Measurements from ENCODE around the gene CLSTN2. TPM values are rescaled to one million over a fixed set of nuclear protein-coding genes. Genes with fewer than 3 reads are reported as not detected.

Gene CLSTN2
- total and polyA plus RNA-seq, 12 donors, result 0.67 to 17.8 (median 5.3) TPM

- 58 to 68% (median 63%) methylated on average over 2 of the region's 2 CpGs for WGBS, 4 donors
- Histone ChIP-seq H3K4me3 (no peak overlapping the region), H3K36me3 (replicated peaks in 1 of 2) (no peaks in the 10 kb centered on the region), H3K9me3 (replicated peaks in 1 of 3) (no peaks in the 10 kb centered on the region), H3K27me3 (no peaks in the 10 kb centered on the region), H3K4me1 (replicated peaks in 1 of 2) (no peaks in the 10 kb centered on the region), H3K27ac (no peak overlapping the region)
- DNase-seq, result no peak
- intact Hi-C loops (cut with DNase I), result no loop called here
- TF ChIP-seq CTCF (IDR thresholded peaks at IDR 0.05) (no peak), POLR2A (IDR thresholded peaks at IDR 0.05) (no peak)
Measured at GRCh38 chr3:140290105-140290504, 355.1 kb downstream of the CLSTN2 start.

GRCh38 chr3:140292170-140292569, 357.2 kb downstream of the CLSTN2 start:
- intact Hi-C loops (cut with DNase I), result no loop called here
- no peaks in the 10 kb centered on the region for H3K27me3 ChIP-seq

GRCh38 chr3:140292684-140293083, 357.7 kb downstream of the CLSTN2 start:
- no peaks in the 10 kb centered on the region for H3K9me3 ChIP-seq (replicated peaks in 1 of 3)
- no peak for TF ChIP-seq CTCF (IDR thresholded peaks at IDR 0.05)
- no peak for TF ChIP-seq POLR2A (IDR thresholded peaks at IDR 0.05)
- no peaks in the 10 kb centered on the region for H3K4me1 ChIP-seq (replicated peaks in 1 of 2)
- intact Hi-C loops (cut with DNase I), result no loop called here
- WGBS, 4 donors, result 52 to 77% (median 72%) methylated on average over 4 of the region's 4 CpGs
- H3K27ac ChIP-seq, result no peak overlapping the region
- H3K4me3 ChIP-seq, result no peak overlapping the region
- H3K36me3 ChIP-seq (replicated peaks in 1 of 2), result no peaks in the 10 kb centered on the region
- H3K27me3 ChIP-seq, result no peaks in the 10 kb centered on the region
- peak in 4 of 7 donors; percentile 15 to 70 (median 28) for DNase-seq

More at GRCh38 chr3:140292170-140292569, 357.2 kb downstream of the CLSTN2 start:
- 86 to 95% (median 92%) methylated on average over 2 of the region's 2 CpGs for WGBS, 4 donors
- no peak overlapping the region for H3K27ac ChIP-seq
- no peak overlapping the region for H3K4me3 ChIP-seq
- no peak for DNase-seq
- H3K9me3 ChIP-seq (replicated peaks in 1 of 3), result no peaks in the 10 kb centered on the region
- TF ChIP-seq CTCF (IDR thresholded peaks at IDR 0.05) (no peak), POLR2A (IDR thresholded peaks at IDR 0.05) (no peak)
- no peaks in the 10 kb centered on the region for H3K36me3 ChIP-seq (replicated peaks in 1 of 2)
- H3K4me1 ChIP-seq (replicated peaks in 1 of 2), result no peaks in the 10 kb centered on the region

GRCh38 chr3:140294058-140294457, 359.1 kb downstream of the CLSTN2 start:
- no peaks in the 10 kb centered on the region for H3K36me3 ChIP-seq (replicated peaks in 1 of 2)
- WGBS, 4 donors, result 74 to 82% (median 77%) methylated on average over 2 of the region's 2 CpGs
- no peaks in the 10 kb centered on the region for H3K9me3 ChIP-seq (replicated peaks in 1 of 3)
- H3K27me3 ChIP-seq, result no peaks in the 10 kb centered on the region
- TF ChIP-seq POLR2A (IDR thresholded peaks at IDR 0.05), result no peak
- intact Hi-C loops (cut with DNase I), result no loop called here
- no peak overlapping the region for H3K27ac ChIP-seq
- H3K4me3 ChIP-seq, result no peak overlapping the region
- no peak for DNase-seq
- no peaks in the 10 kb centered on the region for H3K4me1 ChIP-seq (replicated peaks in 1 of 2)

- no peaks in the 10 kb centered on the region for H3K27me3 ChIP-seq
Measured at GRCh38 chr3:140296796-140297352, 361.9 kb downstream of the CLSTN2 start.

More at GRCh38 chr3:140296796-140297352, 361.9 kb downstream of the CLSTN2 start:
- WGBS, 4 donors, result 41 to 63% (median 48%) methylated on average over 3 of the region's 3 CpGs
- intact Hi-C loops (cut with DNase I), result no loop called here
- Histone ChIP-seq H3K4me3 (no peak overlapping the region), H3K4me1 (replicated peaks in 1 of 2) (no peaks in the 10 kb centered on the region), H3K27ac (no peak overlapping the region), H3K36me3 (replicated peaks in 1 of 2) (no peaks in the 10 kb centered on the region), H3K9me3 (replicated peaks in 1 of 3) (no peaks in the 10 kb centered on the region)
- DNase-seq, result peak in 2 of 7 donors; percentile 10 to 15
- TF ChIP-seq POLR2A (IDR thresholded peaks at IDR 0.05) (no peak), CTCF (IDR thresholded peaks at IDR 0.05) (no peak)
